ENCODE measurements around the gene SLC44A2.

Gene SLC44A2

GRCh38 chr19:10617409-10618121 is 7.8 kb upstream of the SLC44A2 start:
- WGBS, result 75% methylated on average over 12 of the region's 15 CpGs
- Histone ChIP-seq H2BK5ac (ENCODE audit: low read depth, low read length, poor library complexity, severe bottlenecking) (peak overlapping the region; percentile 39), H2AFZ (ENCODE audit: low read depth, low read length) (no peak overlapping the region), H3K23ac (ENCODE audit: low read length in 2 of 2) (no peak overlapping the region), H3K14ac (ENCODE audit: low read length in 2 of 2) (no peak overlapping the region), H3K27ac (ENCODE audit: low read length, poor library complexity, severe bottlenecking) (peak overlapping the region; percentile 88), H3K18ac (ENCODE audit: low read depth in 1 of 2, low read length in 2 of 2) (peak overlapping the region; percentile 3 to 51), H3K4me2 (ENCODE audit: low read length, poor library complexity, severe bottlenecking) (no peak overlapping the region), H2BK12ac (ENCODE audit: low read length in 2 of 2) (peak overlapping the region in 1 of 2 experiments; percentile 88), H3K4me1 (ENCODE audit: control insufficient read depth, insufficient read depth, low read depth, low read length) (peaks cover 15% of the 10 kb centered on the region), H4K91ac (ENCODE audit: low read length) (peak overlapping the region; percentile 91), H3K79me1 (replicated peaks; ENCODE audit: low read length, poor library complexity, severe bottlenecking) (peaks cover 27% of the 10 kb centered on the region), H3K36me3 (ENCODE audit: control insufficient read depth in 1 of 2, insufficient read depth in 2 of 2, low read depth in 1 of 2, low read length in 2 of 2) (peaks cover 0 to 17% of the 10 kb centered on the region in 2 experiments), H3K4ac (ENCODE audit: low read depth in 1 of 2, low read length in 2 of 2) (peak overlapping the region in 1 of 2 experiments; percentile 17), H4K8ac (ENCODE audit: low read length) (peak overlapping the region; percentile 96), H3K9ac (ENCODE audit: low read length) (peak overlapping the region; percentile 54), H2AK5ac (ENCODE audit: low read length, severe bottlenecking) (peak overlapping the region; percentile 97), H2BK120ac (ENCODE audit: low read depth, low read length) (peak overlapping the region; percentile 64), H2BK15ac (ENCODE audit: low read depth, poor library complexity, severe bottlenecking) (no peak overlapping the region), H3K9me3 (ENCODE audit: control insufficient read depth, low read length) (no peaks in the 10 kb centered on the region), H3K4me3 (ENCODE audit: insufficient read depth in 1 of 2, low read depth in 1 of 2, low read length in 2 of 2) (no peak overlapping the region), H3K27me3 (ENCODE audit: control insufficient read depth in 1 of 2, insufficient read depth in 1 of 2, low read length in 2 of 2) (no peaks in the 10 kb centered on the region)
- DNase-seq, result peak; percentile 90

- Histone ChIP-seq H2BK12ac (ENCODE audit: low read length in 2 of 2) (no peak overlapping the region), H3K23ac (ENCODE audit: low read length in 2 of 2) (no peak overlapping the region), H3K4me2 (ENCODE audit: low read length, poor library complexity, severe bottlenecking) (no peak overlapping the region), H3K4me1 (ENCODE audit: control insufficient read depth, insufficient read depth, low read depth, low read length) (peaks cover 13% of the 10 kb centered on the region), H3K9me3 (ENCODE audit: control insufficient read depth, low read length) (no peaks in the 10 kb centered on the region), H2BK5ac (ENCODE audit: low read depth, low read length, poor library complexity, severe bottlenecking) (no peak overlapping the region), H2AFZ (ENCODE audit: low read depth, low read length) (no peak overlapping the region), H4K91ac (ENCODE audit: low read length) (no peak overlapping the region), H3K9ac (ENCODE audit: low read length) (no peak overlapping the region), H3K14ac (ENCODE audit: low read length in 2 of 2) (no peak overlapping the region), H3K18ac (ENCODE audit: low read depth in 1 of 2, low read length in 2 of 2) (no peak overlapping the region), H3K27ac (ENCODE audit: low read length, poor library complexity, severe bottlenecking) (peak overlapping the region; percentile 24), H3K36me3 (ENCODE audit: control insufficient read depth in 1 of 2, insufficient read depth in 2 of 2, low read depth in 1 of 2, low read length in 2 of 2) (peaks cover 0 to 16% of the 10 kb centered on the region in 2 experiments), H3K4ac (ENCODE audit: low read depth in 1 of 2, low read length in 2 of 2) (no peak overlapping the region), H2AK5ac (ENCODE audit: low read length, severe bottlenecking) (peak overlapping the region; percentile 64), H3K4me3 (ENCODE audit: insufficient read depth in 1 of 2, low read depth in 1 of 2, low read length in 2 of 2) (no peak overlapping the region), H2BK15ac (ENCODE audit: low read depth, poor library complexity, severe bottlenecking) (no peak overlapping the region), H2BK120ac (ENCODE audit: low read depth, low read length) (no peak overlapping the region), H4K8ac (ENCODE audit: low read length) (no peak overlapping the region), H3K27me3 (ENCODE audit: control insufficient read depth in 1 of 2, insufficient read depth in 1 of 2, low read length in 2 of 2) (no peaks in the 10 kb centered on the region), H3K79me1 (replicated peaks; ENCODE audit: low read length, poor library complexity, severe bottlenecking) (peaks cover 23% of the 10 kb centered on the region)
- whole genome bisulfite sequencing, result over 99% methylated on average over 5 of the region's 8 CpGs
- DNase-seq, result no peak
Observed at GRCh38 chr19:10618846-10619245, 6.5 kb upstream of the SLC44A2 start.

GRCh38 chr19:10620786-10621185 is 4.6 kb upstream of the SLC44A2 start:
- H3K79me1 ChIP-seq (replicated peaks; ENCODE audit: low read length, poor library complexity, severe bottlenecking), result peaks cover 31% of the 10 kb centered on the region
- H2BK12ac ChIP-seq (ENCODE audit: low read length in 2 of 2), result no peak overlapping the region
- H2BK5ac ChIP-seq (ENCODE audit: low read depth, low read length, poor library complexity, severe bottlenecking), result no peak overlapping the region
- no peak overlapping the region for H3K4me3 ChIP-seq (ENCODE audit: insufficient read depth in 1 of 2, low read depth in 1 of 2, low read length in 2 of 2)
- no peak overlapping the region for H2AK5ac ChIP-seq (ENCODE audit: low read length, severe bottlenecking)
- no peak overlapping the region for H3K23ac ChIP-seq (ENCODE audit: low read length in 2 of 2)
- no peak overlapping the region for H3K14ac ChIP-seq (ENCODE audit: low read length in 2 of 2)
- no peak overlapping the region for H4K8ac ChIP-seq (ENCODE audit: low read length)
- H2BK120ac ChIP-seq (ENCODE audit: low read depth, low read length), result no peak overlapping the region
- no peak overlapping the region for H3K4ac ChIP-seq (ENCODE audit: low read depth in 1 of 2, low read length in 2 of 2)
- no peak overlapping the region for H2BK15ac ChIP-seq (ENCODE audit: low read depth, poor library complexity, severe bottlenecking)
- DNase-seq, result no peak
- H3K18ac ChIP-seq (ENCODE audit: low read depth in 1 of 2, low read length in 2 of 2), result peak overlapping the region in 1 of 2 experiments; percentile 19
- peaks cover 0 to 16% of the 10 kb centered on the region in 2 experiments for H3K36me3 ChIP-seq (ENCODE audit: control insufficient read depth in 1 of 2, insufficient read depth in 2 of 2, low read depth in 1 of 2, low read length in 2 of 2)
- 98% methylated on average over 4 of the region's 4 CpGs for WGBS
- no peak overlapping the region for H4K91ac ChIP-seq (ENCODE audit: low read length)
- H3K9me3 ChIP-seq (ENCODE audit: control insufficient read depth, low read length), result no peaks in the 10 kb centered on the region
- H3K27me3 ChIP-seq (ENCODE audit: control insufficient read depth in 1 of 2, insufficient read depth in 1 of 2, low read length in 2 of 2), result no peaks in the 10 kb centered on the region
- no peak overlapping the region for H3K4me2 ChIP-seq (ENCODE audit: low read length, poor library complexity, severe bottlenecking)
- no peak overlapping the region for H3K27ac ChIP-seq (ENCODE audit: low read length, poor library complexity, severe bottlenecking)
- no peak overlapping the region for H3K9ac ChIP-seq (ENCODE audit: low read length)
- H2AFZ ChIP-seq (ENCODE audit: low read depth, low read length), result no peak overlapping the region
- H3K4me1 ChIP-seq (ENCODE audit: control insufficient read depth, insufficient read depth, low read depth, low read length), result peaks cover 24% of the 10 kb centered on the region

GRCh38 chr19:10621966-10622365 is 3.4 kb upstream of the SLC44A2 start:
- Histone ChIP-seq H2AK5ac (ENCODE audit: low read length, severe bottlenecking) (no peak overlapping the region), H3K9ac (ENCODE audit: low read length) (no peak overlapping the region), H3K14ac (ENCODE audit: low read length in 2 of 2) (no peak overlapping the region), H3K36me3 (ENCODE audit: control insufficient read depth in 1 of 2, insufficient read depth in 2 of 2, low read depth in 1 of 2, low read length in 2 of 2) (peaks cover 0 to 16% of the 10 kb centered on the region in 2 experiments), H2BK15ac (ENCODE audit: low read depth, poor library complexity, severe bottlenecking) (no peak overlapping the region), H2AFZ (ENCODE audit: low read depth, low read length) (no peak overlapping the region), H3K18ac (ENCODE audit: low read depth in 1 of 2, low read length in 2 of 2) (no peak overlapping the region), H3K9me3 (ENCODE audit: control insufficient read depth, low read length) (no peaks in the 10 kb centered on the region), H4K91ac (ENCODE audit: low read length) (no peak overlapping the region), H3K27me3 (ENCODE audit: control insufficient read depth in 1 of 2, insufficient read depth in 1 of 2, low read length in 2 of 2) (no peaks in the 10 kb centered on the region), H3K4ac (ENCODE audit: low read depth in 1 of 2, low read length in 2 of 2) (no peak overlapping the region), H2BK5ac (ENCODE audit: low read depth, low read length, poor library complexity, severe bottlenecking) (no peak overlapping the region), H2BK120ac (ENCODE audit: low read depth, low read length) (no peak overlapping the region), H2BK12ac (ENCODE audit: low read length in 2 of 2) (no peak overlapping the region), H3K4me1 (ENCODE audit: control insufficient read depth, insufficient read depth, low read depth, low read length) (peaks cover 23% of the 10 kb centered on the region), H3K27ac (ENCODE audit: low read length, poor library complexity, severe bottlenecking) (no peak overlapping the region), H3K79me1 (replicated peaks; ENCODE audit: low read length, poor library complexity, severe bottlenecking) (peaks cover 34% of the 10 kb centered on the region), H3K4me2 (ENCODE audit: low read length, poor library complexity, severe bottlenecking) (no peak overlapping the region), H3K23ac (ENCODE audit: low read length in 2 of 2) (no peak overlapping the region), H3K4me3 (ENCODE audit: insufficient read depth in 1 of 2, low read depth in 1 of 2, low read length in 2 of 2) (no peak overlapping the region), H4K8ac (ENCODE audit: low read length) (no peak overlapping the region)
- WGBS, result 95% methylated on average over 8 of the region's 8 CpGs
- no peak for DNase-seq

Data from mesenchymal stem cell (in vitro differentiated cells and primary cell).